H9 (cell line): ENCODE results near the gene FANCE. TPM values are rescaled to one million over a fixed set of nuclear protein-coding genes. Genes with fewer than 3 reads are reported as not detected.

ENCODE experiments used
- DNase-seq: peaks from one replicate; pipeline ENCODE4 v3.0.0-alpha.2; 2017
- H2AFZ ChIP-seq: one replicate; pipeline ENCODE4 v1.6.1; 2013; ENCODE audit warnings: mild to moderate bottlenecking, low read length, control low read depth, moderate library complexity
- H2AK5ac ChIP-seq: 2 replicates; pipeline ENCODE4 v1.6.1; 2013; ENCODE audit warnings: low read length, control low read depth, mixed read lengths; ENCODE audit not compliant: insufficient read length
- H2BK120ac ChIP-seq: one replicate; pipeline ENCODE4 v1.6.1; 2013; ENCODE audit warnings: low read depth, mild to moderate bottlenecking, low read length, control low read depth, inconsistent platforms; ENCODE audit not compliant: poor library complexity, severe bottlenecking
- H2BK12ac ChIP-seq: 2 replicates; pipeline ENCODE4 v1.6.1; 2013; ENCODE audit warnings: low read length, control low read depth, mixed read lengths, low read depth; ENCODE audit not compliant: insufficient read length
- H2BK15ac ChIP-seq: 2 replicates; pipeline ENCODE4 v1.6.1; 2013; ENCODE audit warnings: low read depth, low read length, control low read depth
- H2BK20ac ChIP-seq: one replicate; pipeline ENCODE4 v1.6.1; 2013; ENCODE audit warnings: low read depth, mild to moderate bottlenecking, low read length, control low read depth, inconsistent platforms; ENCODE audit not compliant: poor library complexity, severe bottlenecking
- H2BK5ac ChIP-seq: 2 replicates; pipeline ENCODE4 v1.6.1; 2013; ENCODE audit warnings: low read length, control low read depth, mixed read lengths; ENCODE audit not compliant: insufficient read length
- H3K14ac ChIP-seq: 2 replicates; pipeline ENCODE4 v1.6.1; 2013; ENCODE audit warnings: low read length, control low read depth; ENCODE audit not compliant: insufficient read depth
- H3K18ac ChIP-seq: 2 replicates; pipeline ENCODE4 v1.6.1; 2013; ENCODE audit warnings: low read depth, mild to moderate bottlenecking, mixed read lengths, low read length, control low read depth; ENCODE audit not compliant: insufficient read length
- H3K23ac ChIP-seq: 2 replicates; pipeline ENCODE4 v1.6.1; 2013; ENCODE audit warnings: low read length, control low read depth, mixed read lengths, low read depth; ENCODE audit not compliant: insufficient read length
- H3K23me2 ChIP-seq: 2 replicates; pipeline ENCODE4 v1.6.1; 2013; ENCODE audit warnings: low read depth, mild to moderate bottlenecking, mixed read lengths, low read length, control low read depth; ENCODE audit not compliant: insufficient read length, poor library complexity, severe bottlenecking
- H3K27ac ChIP-seq: 2 replicates; pipeline ENCODE4 v1.5.1; 2013; ENCODE audit warnings: low read length, control low read depth, mixed read lengths, low read depth; ENCODE audit not compliant: insufficient read length
- H3K27me3 ChIP-seq: 2 replicates; pipeline ENCODE4 v1.6.1; 2013; ENCODE audit warnings: low read length, control low read depth, inconsistent platforms; ENCODE audit not compliant: insufficient read depth
- H3K4ac ChIP-seq: 2 replicates; pipeline ENCODE4 v1.6.1; 2013; ENCODE audit warnings: low read depth, mild to moderate bottlenecking, control low read depth, inconsistent platforms, low read length, moderate library complexity
- H3K4me1 ChIP-seq: 2 replicates; pipeline ENCODE4 v1.6.1; 2013; ENCODE audit warnings: low read length, control low read depth, inconsistent platforms; ENCODE audit not compliant: insufficient read depth
- H3K4me2 ChIP-seq: 2 replicates; pipeline ENCODE4 v1.6.1; 2013; ENCODE audit warnings: low read length, control low read depth, mixed read lengths; ENCODE audit not compliant: insufficient read length, insufficient read depth
- H3K56ac ChIP-seq: 2 replicates; pipeline ENCODE4 v1.6.1; 2013; ENCODE audit warnings: low read depth, mild to moderate bottlenecking, mixed read lengths, low read length, control low read depth; ENCODE audit not compliant: insufficient read length
- H3K79me1 ChIP-seq: 2 replicates; pipeline ENCODE4 v1.6.1; 2013; ENCODE audit warnings: low read depth, mild to moderate bottlenecking, moderate library complexity, low read length, control low read depth, inconsistent platforms; ENCODE audit not compliant: insufficient read depth, poor library complexity, severe bottlenecking
- H3K79me2 ChIP-seq: 2 replicates; pipeline ENCODE4 v1.6.1; 2013; ENCODE audit warnings: low read length, control low read depth, inconsistent platforms; ENCODE audit not compliant: insufficient read depth
- H3K9ac ChIP-seq: 2 replicates; pipeline ENCODE4 v1.6.1; 2013; ENCODE audit warnings: low read length, control low read depth, mixed read lengths; ENCODE audit not compliant: insufficient read length; ENCODE audit errors: extremely low read depth
- H3K9me3 ChIP-seq: one replicate; pipeline ENCODE4 v1.6.1; 2013; ENCODE audit warnings: low read depth, low read length, inconsistent platforms; ENCODE audit not compliant: control insufficient read depth
- H3T11ph ChIP-seq: one replicate; pipeline ENCODE4 v1.6.1; 2013; ENCODE audit warnings: mild to moderate bottlenecking, low read length, control low read depth, inconsistent platforms
- H4K20me1 ChIP-seq: one replicate; pipeline ENCODE4 v1.6.1; 2013; ENCODE audit not compliant: control insufficient read depth, insufficient read length, insufficient read depth
- H4K5ac ChIP-seq: 2 replicates; pipeline ENCODE4 v1.6.1; 2013; ENCODE audit warnings: low read depth, mild to moderate bottlenecking, mixed read lengths, low read length, control low read depth; ENCODE audit not compliant: insufficient read length
- H4K8ac ChIP-seq: replicated peaks from 2 replicates; pipeline ENCODE4 v1.6.1; 2013; ENCODE audit warnings: low read length, control low read depth, mixed read lengths, low read depth; ENCODE audit not compliant: insufficient read length
- H4K91ac ChIP-seq: 2 replicates; pipeline ENCODE4 v1.6.1; 2013; ENCODE audit warnings: low read depth, mild to moderate bottlenecking, moderate library complexity, mixed read lengths, low read length, control low read depth; ENCODE audit not compliant: insufficient read length
- H3K27ac Mint-ChIP-seq, 3 experiments: 2 replicates in 2 of 3; 3 replicates in 1 of 3; pipeline ENCODE4 v1.8.0; 2020 to 2021; ENCODE audit warnings: mixed read lengths in 3 of 3, mild to moderate bottlenecking in 1 of 3, moderate library complexity in 1 of 3
- H3K27me3 Mint-ChIP-seq: 2 replicates; pipeline ENCODE4 v1.8.0; 2021; ENCODE audit warnings: low read depth, mild to moderate bottlenecking, moderate library complexity, mixed read lengths
- H3K36me3 Mint-ChIP-seq, 3 experiments: 2 replicates in 2 of 3; 3 replicates in 1 of 3; pipeline ENCODE4 v1.8.0; 2020 to 2021; ENCODE audit warnings: low read depth in 3 of 3, mixed read lengths in 3 of 3; ENCODE audit not compliant: insufficient read depth in 1 of 3
- H3K4me1 Mint-ChIP-seq, 2 experiments: 2 replicates each; pipeline ENCODE4 v1.8.0; 2020; ENCODE audit warnings: mixed read lengths in 2 of 2
- H3K4me3 Mint-ChIP-seq, 2 experiments: 2 replicates in 1 of 2; 3 replicates in 1 of 2; pipeline ENCODE4 v1.8.0; 2020 to 2021; ENCODE audit warnings: mild to moderate bottlenecking in 2 of 2, mixed read lengths in 2 of 2, moderate library complexity in 1 of 2
- H3K9me3 Mint-ChIP-seq, 2 experiments: 2 replicates in 1 of 2; 3 replicates in 1 of 2; pipeline ENCODE4 v1.8.0; 2020; ENCODE audit warnings: mild to moderate bottlenecking in 2 of 2, mixed read lengths in 2 of 2, moderate library complexity in 1 of 2
- CTCF ChIP-seq: fragments of 200-600 bp; sonication (generic); conservative IDR thresholded peaks from 3 replicates; pipeline ENCODE4 v1.8.0; 2021; ENCODE audit warnings: antibody characterized with exemption, mild to moderate bottlenecking
- WGBS: extraction: QIAGEN DNeasy Blood & Tissue Kit; methylation state at CpG from one replicate; pipeline ENCODE4 v1.1.7; 2013; ENCODE audit warnings: missing lambda C conversion rate, low lambda C conversion rate, mixed read lengths; ENCODE audit not compliant: insufficient read length; ENCODE audit errors: extremely low coverage; 5-methylcytosine and 5-hydroxymethylcytosine counted together
- total RNA-seq: library from RNA; stranded (reverse); gene quantifications from 2 replicates; pipeline ENCODE4 v1.2.1, GENCODE V29; 2021

FANCE gene
- total RNA-seq, 1 experiment from 2014 or later, result 8.4 TPM

- peak; percentile 52 for DNase-seq
- Histone ChIP-seq H4K8ac (no peak overlapping the region), H3K9me3 (no peaks in the 10 kb centered on the region), H4K91ac (no peak overlapping the region), H3K4ac (no peak overlapping the region), H3K27me3 (no peaks in the 10 kb centered on the region), H2BK20ac (no peak overlapping the region), H2AK5ac (no peak overlapping the region), H2AFZ (no peak overlapping the region), H2BK12ac (no peak overlapping the region), H4K5ac (no peak overlapping the region), H3K56ac (no peak overlapping the region), H3K14ac (no peak overlapping the region; the same call in 1 of the 2 replicates), H3K79me2 (peaks cover 7% of the 10 kb centered on the region; the same call in 1 of the 2 replicates), H3T11ph (no peak overlapping the region), H2BK15ac (no peak overlapping the region), H3K18ac (no peak overlapping the region), H2BK5ac (no peak overlapping the region), H3K23me2 (peaks cover 11% of the 10 kb centered on the region), H3K9ac (no peak overlapping the region), H3K4me2 (no peak overlapping the region), H3K79me1 (peaks cover 3% of the 10 kb centered on the region), H3K23ac (no peak overlapping the region), H2BK120ac (no peak overlapping the region), H4K20me1 (no peaks in the 10 kb centered on the region), H3K4me1 (0 out of 2 replicates have a peak, but pooled peaks cover 3% of the 10 kb centered on the region), H3K27ac (no peak overlapping the region)
- H3K36me3 Mint-ChIP-seq, result peaks cover 38 to 80% (median 73%) of the 10 kb centered on the region in 3 experiments
- H3K4me1 Mint-ChIP-seq, result peaks cover 23 to 42% of the 10 kb centered on the region in 2 experiments
- H3K27me3 Mint-ChIP-seq, result peaks cover 1% of the 10 kb centered on the region; the same call in 1 of the 2 replicates
- no CpG with 5 or more reads among the region's 14 CpGs for WGBS
- peaks cover 5 to 6% of the 10 kb centered on the region in 2 experiments; a peak in 4 of 5 replicates for H3K9me3 Mint-ChIP-seq
- H3K27ac Mint-ChIP-seq, result peak overlapping the region in 2 of 3 experiments; percentile 31 to 89; a peak in 4 of 7 replicates
- H3K4me3 Mint-ChIP-seq, result no peak overlapping the region
- no peak for TF ChIP-seq CTCF
Observed at GRCh38 chr6:35474131-35474941, 22.2 kb downstream of the FANCE start.
